ENCODE results near the gene EFHC2. TPM values are rescaled to one million over a fixed set of nuclear protein-coding genes. Genes with fewer than 3 reads are reported as not detected.

Gene EFHC2
- total and polyA plus RNA-seq, 2 of the 8 experiments (the other 6 are each of a cell fraction or from before 2014, with no cell fraction given), result 1.8 to 3.4 TPM

GRCh38 chrX:44152852-44153251, 190.6 kb downstream of the EFHC2 start:
- no peak overlapping the region for H2BK5ac ChIP-seq (ENCODE audit: low read depth, low read length)
- no peak overlapping the region for H3K4me2 ChIP-seq (ENCODE audit: insufficient read depth in 1 of 2, low read depth in 2 of 2, low read length in 2 of 2)
- H2BK12ac ChIP-seq (ENCODE audit: low read depth, low read length), result no peak overlapping the region
- no peak overlapping the region for H2AK5ac ChIP-seq (ENCODE audit: low read depth, low read length)
- TF ChIP-seq CTCF (IDR thresholded peaks at IDR 0.05; ENCODE audit: control extremely low read depth in 1 of 3, insufficient read depth in 1 of 3, low read depth in 1 of 3, low read length in 3 of 3), result no peak
- peaks cover 0 to 2% (median under 1%) of the 10 kb centered on the region in 4 experiments; a peak in 1 of 7 replicates for H3K4me1 ChIP-seq (replicated peaks in 1 of 4; ENCODE audit: control insufficient read depth in 3 of 4, insufficient read depth in 4 of 4, low read length in 3 of 4)
- POLR2A ChIA-PET (ENCODE audit: partially characterized antibody), result no interaction called here
- H2BK20ac ChIP-seq (ENCODE audit: low read length), result no peak overlapping the region
- no peak overlapping the region for H3K9ac ChIP-seq (replicated peaks in 1 of 4; ENCODE audit: extremely low read depth in 1 of 4, low read depth in 3 of 4, low read length in 3 of 4)
- H3K18ac ChIP-seq (ENCODE audit: extremely low read depth, low read length), result no peak overlapping the region
- H4K20me1 ChIP-seq (replicated peaks in 1 of 2; ENCODE audit: control insufficient read depth in 1 of 2, insufficient read depth in 2 of 2, low read length in 2 of 2), result no peaks in the 10 kb centered on the region
- 77% methylated on average over 1 of the region's 1 CpG; no CpG with 5 or more reads in 1 of the 2 experiments for WGBS, 2 experiments (ENCODE audit: extremely low coverage in 1 of 2, insufficient coverage in 1 of 2, insufficient read length in 1 of 2, insufficient replicate concordance in 2 of 2, low coverage in 1 of 2, low lambda C conversion rate in 2 of 2, missing lambda C conversion rate in 1 of 2)
- H3K23ac ChIP-seq (ENCODE audit: insufficient read length), result no peak overlapping the region
- no peaks in the 10 kb centered on the region for H3K27me3 ChIP-seq (replicated peaks in 1 of 4; ENCODE audit: control insufficient read depth in 3 of 4, extremely low read depth in 1 of 4, insufficient read depth in 3 of 4, low read length in 3 of 4)
- CTCF ChIA-PET (ENCODE audit: partially characterized antibody), result no interaction called here
- H3K79me1 ChIP-seq (ENCODE audit: low read depth, low read length), result no peaks in the 10 kb centered on the region
- no peak overlapping the region for H4K8ac ChIP-seq (ENCODE audit: extremely low read depth, insufficient read depth, low read length)
- no peak overlapping the region for H2BK120ac ChIP-seq (replicated peaks; ENCODE audit: low read depth, low read length)
- no peaks in the 10 kb centered on the region for H3K9me3 ChIP-seq (ENCODE audit: insufficient read depth in 2 of 2, low read depth in 1 of 2, low read length in 1 of 2)
- H2BK15ac ChIP-seq (ENCODE audit: low read length), result no peak overlapping the region
- no peaks in the 10 kb centered on the region for H3K79me2 ChIP-seq (ENCODE audit: control insufficient read depth in 1 of 2, insufficient read depth in 2 of 2, low read length in 2 of 2)
- H4K91ac ChIP-seq (replicated peaks; ENCODE audit: insufficient read length, low read length), result no peak overlapping the region
- H3K23me2 ChIP-seq (ENCODE audit: low read depth, low read length), result no peaks in the 10 kb centered on the region
- no peak overlapping the region for H4K5ac ChIP-seq (ENCODE audit: insufficient read length, low read depth, low read length)
- no peak overlapping the region for H3K56ac ChIP-seq (replicated peaks; ENCODE audit: insufficient read length, low read depth, low read length)
- no peak overlapping the region for H3K4ac ChIP-seq (replicated peaks; ENCODE audit: insufficient read length, low read depth, low read length)
- no peak overlapping the region for H2AFZ ChIP-seq (ENCODE audit: low read length)
- H3K27ac ChIP-seq (ENCODE audit: low read depth, low read length), result no peak overlapping the region
- H3K14ac ChIP-seq (ENCODE audit: insufficient read length), result no peak overlapping the region
- FAIRE-seq (no peak), DNase-seq (ENCODE audit: low read depth in 1 of 2, low spot score in 2 of 2) (no peak)
- no peak overlapping the region for H3K4me3 ChIP-seq (ENCODE audit: extremely low read depth in 1 of 4, insufficient read depth in 2 of 4, low read depth in 3 of 4, low read length in 4 of 4)
- H3K36me3 ChIP-seq (ENCODE audit: control insufficient read depth in 2 of 4, insufficient read depth in 4 of 4, low read length in 3 of 4), result no peaks in the 10 kb centered on the region
